NCI-H226 (cell line): Measurements from ENCODE around the gene C1orf226.

Experiments
- DNase-seq: peaks from one replicate; pipeline ENCODE4 v3.0.0-alpha.2; 2015

The C1orf226 gene

DNA sequence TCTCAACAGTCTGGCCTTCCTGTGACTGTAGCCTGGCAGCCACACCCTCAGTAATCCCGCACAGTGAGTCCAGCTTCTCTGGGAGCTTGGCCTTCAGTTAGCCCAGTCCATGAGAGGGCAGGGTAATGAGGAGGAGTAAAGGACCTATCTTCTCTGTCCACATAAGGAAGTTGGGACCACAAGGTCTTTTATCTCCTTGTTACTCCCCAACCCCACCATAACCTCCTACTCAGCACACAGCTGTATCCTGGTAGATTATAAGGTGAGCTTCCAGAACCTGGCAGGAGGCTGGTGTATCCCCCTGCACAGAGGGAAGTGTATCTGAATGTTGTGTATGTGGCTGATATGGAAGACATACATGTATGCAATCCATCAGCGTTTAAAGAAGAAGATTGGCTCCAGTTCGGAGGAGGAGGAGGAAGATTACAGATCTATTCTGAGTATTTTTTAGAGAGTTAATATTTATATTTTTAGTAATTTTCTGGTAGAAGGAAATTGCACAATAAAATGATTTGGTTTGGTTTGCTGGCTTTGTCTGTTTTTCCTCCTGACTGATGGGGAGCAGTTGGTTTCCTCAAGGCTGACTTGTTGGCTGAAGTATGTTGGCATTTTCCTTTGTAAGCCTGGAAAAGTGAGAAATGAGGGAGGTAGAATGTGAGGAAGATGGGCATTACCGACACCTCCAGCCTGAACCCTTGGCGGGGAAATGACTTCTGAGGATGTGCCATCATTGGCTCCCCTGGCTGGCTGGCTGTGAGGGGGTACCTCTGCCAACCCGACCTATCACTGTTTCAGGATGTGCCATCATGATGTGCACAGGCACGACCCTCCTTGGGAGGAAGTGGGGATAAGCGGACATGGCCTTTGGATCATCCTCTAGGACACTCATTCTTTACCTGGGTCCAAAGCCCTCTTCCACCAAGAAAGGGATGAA lies 5.0 kb downstream of the C1orf226 start:
- DNase-seq = no peak

DNA sequence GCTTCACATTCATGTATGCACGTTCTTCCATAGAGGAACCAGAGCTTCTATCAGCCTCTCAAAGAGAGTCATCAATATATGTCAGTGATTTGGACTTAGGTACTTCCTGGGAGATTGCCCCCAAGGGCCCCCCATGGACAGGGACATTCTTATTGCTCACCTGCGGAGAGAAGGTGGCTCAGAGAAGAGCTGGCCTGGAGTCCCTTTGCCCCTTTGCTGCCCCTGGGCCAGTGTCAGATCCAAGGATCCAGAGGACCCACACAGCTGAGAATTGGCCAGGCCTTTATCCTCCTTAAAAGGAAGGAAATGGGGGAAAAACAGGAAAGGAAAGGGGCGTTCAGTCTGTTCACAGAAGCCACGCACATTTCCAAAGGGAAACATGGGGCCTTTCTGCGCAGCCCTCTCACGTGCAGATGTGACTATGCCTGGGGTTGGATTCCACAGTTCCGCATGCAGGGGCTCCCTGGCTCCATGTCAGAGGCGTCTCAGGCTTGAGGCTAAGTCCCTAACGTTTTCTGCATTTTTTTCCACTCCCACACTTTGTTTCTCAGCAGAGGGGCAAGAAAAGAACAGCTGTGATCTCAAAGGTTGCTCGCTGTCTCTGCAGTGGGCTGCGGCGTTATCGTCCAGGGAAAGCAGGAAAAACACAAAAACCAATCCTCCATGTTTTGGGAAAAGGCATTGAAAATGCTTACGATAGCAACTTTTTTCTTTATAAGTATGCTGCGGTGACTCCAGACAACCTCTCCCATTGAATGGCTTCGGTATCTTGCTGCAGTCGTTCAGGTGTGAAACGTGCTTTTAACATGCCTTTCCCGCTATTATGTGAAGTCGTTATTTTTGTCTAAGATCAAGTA lies 5.9 kb downstream of the C1orf226 start:
- DNase-seq = no peak

DNA sequence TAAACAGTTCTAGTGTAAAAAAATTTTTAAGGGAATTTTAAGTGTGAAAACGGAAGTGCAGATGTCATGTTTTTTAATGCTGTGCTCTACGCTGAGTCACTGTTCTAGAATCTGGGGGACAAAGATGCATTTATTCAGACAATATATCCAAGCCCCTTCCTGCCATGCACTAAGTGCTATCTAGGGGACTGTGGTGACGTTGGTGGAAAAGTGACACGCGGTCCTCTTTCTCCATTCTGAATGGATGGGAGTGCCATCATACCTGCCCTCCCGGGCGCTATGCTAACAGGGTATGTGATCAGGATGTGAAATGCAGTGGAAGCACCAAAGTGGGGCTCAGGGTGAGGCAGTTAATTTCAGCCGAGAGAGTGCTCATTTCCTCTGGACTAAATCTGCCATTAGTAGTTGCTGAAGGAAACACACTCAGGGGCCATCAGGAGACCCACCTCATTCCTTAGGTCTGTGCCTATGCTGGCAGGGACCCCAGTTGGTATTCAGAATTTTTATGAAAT lies 6.6 kb downstream of the C1orf226 start:
- no peak for DNase-seq

DNA sequence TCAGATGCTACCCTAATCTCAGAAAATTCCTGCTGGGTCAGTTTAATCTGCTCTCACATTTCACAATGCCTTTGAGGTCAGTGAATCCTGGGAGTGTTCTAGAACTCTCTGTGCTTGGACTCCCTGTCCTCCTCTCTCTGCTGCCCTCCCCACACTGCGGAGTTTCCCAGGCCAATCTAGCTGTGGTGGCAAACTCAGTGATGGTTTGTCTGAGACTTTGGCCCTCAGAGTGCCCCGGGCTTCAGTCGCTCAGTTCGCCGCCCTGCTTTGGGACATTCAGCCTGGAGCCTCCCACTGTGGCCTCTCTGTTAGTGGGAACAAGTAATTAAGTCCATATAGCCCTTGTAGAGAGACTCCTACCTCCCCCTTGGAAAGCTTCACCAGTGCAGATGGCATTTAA lies 7.1 kb downstream of the C1orf226 start:
- DNase-seq = no peak

DNA sequence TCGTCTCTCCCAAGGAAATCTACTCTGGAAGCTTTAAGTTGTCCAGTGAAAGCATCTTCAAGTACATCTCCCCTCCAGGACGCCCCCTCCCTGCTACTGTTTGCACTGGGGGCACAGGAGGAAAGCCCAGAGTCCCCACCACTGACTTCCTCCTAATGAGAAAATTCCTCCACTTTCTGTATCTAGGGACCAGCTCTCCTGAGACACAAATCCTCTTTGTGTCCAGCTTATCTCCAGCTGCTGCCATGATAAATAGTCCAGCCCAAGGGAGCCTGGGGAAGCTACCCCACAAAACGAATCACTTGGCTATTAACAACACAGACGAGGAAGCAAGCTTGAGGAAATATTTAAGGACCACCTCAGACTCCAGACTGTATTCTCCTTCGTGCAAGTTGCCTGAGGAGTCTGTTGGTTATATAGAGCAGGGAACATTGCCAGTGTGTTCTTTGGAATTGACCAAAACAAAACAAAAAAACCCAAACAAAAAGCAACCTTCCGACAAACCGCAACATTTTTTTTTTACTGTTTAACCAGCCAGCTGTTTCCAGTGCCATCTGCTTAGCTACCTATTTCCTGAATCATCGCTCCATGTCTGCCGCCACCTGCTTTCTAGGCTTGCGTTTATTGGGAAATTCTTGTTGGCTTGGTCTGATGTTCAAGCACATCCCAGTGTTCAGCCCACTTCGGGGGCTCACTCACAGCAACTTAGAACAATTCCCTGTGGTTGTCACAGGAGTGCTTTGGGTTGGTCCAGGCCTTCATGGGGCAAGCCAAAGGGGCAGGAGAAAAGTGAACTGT lies 7.7 kb downstream of the C1orf226 start:
- DNase-seq = no peak

DNA sequence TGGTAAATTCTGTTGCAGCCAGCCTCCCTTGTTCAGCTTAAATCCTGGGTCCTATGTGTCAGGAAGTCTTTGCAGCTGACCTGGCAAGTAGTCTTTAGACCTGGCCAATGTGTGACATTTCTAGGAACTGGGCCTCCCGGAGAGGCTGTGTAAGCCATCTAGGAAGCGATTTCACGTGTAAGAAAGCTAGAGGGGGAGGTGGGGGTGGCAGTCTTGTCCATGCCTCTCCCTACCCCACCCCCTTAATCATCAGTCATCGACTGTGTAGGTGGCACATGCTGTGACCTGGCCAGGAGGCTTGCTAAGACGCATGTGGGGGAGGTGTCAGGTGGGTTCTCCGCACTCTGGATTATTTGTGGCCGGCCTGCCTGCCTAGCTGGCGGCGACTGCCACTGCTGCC lies 8.4 kb downstream of the C1orf226 start:
- DNase-seq = no peak

DNA sequence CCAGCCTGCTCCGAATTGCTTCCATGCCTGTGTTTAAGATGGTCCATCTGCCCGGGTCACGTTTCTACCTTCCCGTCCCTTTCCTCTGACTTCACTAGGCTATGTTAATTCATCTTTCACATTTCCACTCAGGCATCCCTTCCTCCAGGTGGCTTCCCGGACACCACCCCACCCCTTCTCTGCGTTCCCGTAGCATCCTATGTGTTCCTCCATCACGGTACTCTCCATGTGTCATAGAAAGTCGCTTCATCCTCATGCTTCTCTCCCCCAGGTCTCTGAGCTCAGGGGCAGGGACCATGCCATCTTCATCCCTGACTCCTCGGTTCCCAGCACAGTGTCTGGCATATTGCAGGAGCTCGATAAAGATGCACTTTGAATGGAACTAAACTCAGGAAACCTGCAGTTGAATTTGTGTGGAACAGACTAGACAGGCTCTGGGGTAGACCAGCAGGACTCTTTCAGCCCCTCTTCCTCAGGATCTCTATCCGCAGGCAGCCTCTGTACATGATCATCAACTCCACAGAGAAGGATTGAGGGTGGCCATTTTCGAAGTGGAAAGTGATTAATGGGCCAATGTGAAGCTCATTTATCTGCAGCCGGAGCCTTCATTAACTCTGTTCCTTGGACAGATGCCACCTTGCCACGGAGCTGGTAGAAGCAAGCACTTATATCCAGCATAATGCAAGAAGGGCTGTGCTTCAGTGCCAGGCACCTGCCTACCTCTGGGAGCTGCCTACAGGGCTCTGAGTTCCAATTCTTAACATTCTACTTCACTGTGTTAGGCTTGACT lies 9.1 kb downstream of the C1orf226 start:
- DNase-seq = no peak

DNA sequence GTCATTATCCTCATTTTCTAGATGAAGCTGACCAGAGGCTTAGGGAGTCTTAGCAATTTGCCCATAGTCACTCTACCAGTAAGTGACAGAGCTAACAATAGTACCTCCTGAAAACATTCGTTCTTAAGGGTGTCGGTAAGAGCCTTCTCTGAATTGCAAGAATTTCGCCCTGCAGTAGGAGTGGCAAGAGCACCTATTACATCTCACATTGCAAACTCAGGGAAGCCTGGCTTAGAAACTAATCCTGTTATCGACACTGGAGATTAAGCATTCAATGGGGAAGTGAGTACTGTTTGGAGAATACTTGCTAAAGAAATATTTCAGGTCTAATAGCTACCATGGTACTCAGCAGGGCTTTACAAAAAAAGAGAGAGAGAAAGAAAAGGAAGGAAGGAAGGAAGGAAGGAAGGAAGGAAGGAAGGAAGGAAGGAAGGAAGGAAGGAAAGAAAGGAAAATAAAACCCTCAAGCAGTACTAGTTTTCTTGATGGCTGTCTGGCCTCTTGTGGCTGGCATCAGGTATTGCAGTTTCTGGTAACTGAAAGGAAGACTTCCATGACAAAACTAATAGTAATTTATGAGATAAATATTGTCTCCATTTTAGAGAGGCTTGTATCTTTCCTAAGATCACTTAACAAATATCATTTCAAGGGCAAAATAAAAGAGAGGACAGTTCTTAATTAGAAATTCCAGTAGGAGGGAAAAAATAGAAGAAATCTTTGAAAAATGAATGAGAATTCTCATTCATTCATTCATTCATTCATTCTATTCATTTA lies 10.4 kb downstream of the C1orf226 start:
- DNase-seq = no peak

DNA sequence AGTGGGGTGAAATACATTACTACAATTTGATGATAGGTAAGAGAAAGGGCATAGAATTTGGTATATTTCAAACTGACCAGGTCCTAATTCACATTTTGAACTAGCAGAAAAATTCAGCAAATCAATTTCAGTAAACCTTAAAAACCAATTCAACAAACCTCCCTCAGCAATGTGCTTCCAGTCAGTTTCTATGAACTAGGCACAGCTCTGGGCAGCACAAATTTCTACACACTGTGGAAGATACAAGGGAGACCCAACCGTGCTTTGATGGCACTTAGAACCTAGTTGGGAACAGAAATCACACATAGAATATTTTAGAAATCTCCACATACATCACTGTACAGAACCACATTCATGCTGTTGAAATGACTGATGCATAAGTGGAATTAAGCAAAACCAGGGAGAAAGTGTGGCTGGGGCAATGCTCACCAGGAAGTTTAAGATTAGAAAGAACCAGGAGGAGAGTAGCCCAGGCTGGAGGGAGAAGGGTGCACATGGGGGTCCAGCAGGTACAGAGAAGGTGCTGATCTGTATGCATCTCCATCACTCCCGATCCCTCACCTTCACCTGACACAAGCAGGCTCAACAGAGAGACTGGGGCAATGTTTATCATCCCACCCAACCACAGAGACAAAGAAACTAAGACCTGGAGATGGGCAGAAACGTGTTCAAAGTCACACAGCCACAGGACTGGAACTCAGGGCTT lies 14.8 kb downstream of the C1orf226 start:
- no peak for DNase-seq

DNA sequence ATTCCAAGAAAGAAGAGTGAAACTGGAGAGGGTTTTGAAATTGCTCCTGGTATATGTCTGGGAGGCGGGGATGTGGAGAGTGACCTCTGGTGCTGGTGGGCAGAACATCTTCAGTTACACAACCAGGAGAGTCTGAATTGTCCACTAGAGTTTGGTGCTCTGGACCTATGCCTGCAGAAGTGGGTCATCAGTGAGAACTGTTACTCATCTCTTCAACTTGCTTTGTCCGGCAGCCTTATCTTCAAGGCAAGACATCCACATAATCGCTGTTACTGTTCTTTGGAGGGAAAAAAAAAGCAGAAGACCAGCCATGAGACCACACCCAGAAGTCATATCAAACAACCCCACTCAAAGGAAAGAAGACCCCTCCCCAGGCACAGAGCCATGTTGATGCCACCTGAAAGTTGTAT lies 15.5 kb downstream of the C1orf226 start:
- peak; percentile 37 for DNase-seq

DNA sequence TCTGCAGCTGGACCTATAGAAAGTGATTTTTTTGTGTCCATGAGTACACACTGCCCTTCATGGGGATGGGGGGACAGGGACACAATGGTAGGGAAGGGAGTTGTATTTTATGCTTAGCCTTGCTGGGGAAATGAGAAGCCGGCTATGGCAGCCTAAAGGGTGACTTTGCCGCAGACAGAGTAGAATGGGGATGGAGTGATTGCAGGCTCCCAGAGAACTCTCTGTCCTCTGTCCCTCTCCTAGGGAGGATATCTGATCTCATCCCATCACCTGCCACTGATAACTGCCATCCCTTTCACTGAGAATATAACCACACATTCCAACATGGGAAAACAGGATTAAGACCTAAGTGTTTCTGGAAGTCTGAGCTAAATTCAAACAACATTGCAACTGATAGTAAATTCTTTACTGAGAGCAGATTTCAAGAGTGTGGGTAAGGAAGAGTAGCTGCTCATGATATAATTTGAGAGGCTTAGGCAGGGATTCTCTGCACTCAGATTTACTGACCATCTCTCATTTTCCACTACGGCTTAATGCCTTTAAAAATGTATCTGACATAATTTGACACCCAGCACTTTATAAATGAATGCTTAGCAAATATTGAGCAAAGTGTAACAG lies 16.5 kb downstream of the C1orf226 start:
- DNase-seq = no peak

DNA sequence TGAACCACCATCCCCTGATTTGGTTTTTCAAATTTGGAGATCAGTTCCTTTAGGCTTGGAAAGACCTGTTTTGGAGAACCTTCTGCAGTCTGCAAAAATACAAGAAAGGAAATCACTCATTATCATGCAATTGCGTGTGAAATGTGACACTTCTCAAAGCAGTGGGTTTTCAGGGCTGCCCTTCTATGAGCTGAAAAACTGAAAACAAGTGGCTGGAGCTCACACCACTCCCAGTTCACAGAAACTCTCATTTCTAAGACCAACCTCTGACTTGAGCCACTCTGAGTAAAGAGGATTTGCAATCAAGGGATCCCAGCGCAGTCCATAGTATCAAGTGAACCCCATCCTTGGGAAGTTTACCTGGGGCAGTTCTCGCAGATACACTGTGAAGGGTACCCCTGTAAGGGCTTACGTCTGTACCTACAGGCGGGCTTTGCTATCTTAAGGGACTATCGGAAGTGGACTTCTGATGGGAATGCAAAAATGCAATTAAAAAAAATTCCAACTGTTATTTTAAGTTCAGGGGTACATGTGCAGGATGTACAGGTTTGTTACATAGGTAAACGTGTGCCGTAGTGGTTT lies 17.6 kb downstream of the C1orf226 start:
- no peak for DNase-seq

DNA sequence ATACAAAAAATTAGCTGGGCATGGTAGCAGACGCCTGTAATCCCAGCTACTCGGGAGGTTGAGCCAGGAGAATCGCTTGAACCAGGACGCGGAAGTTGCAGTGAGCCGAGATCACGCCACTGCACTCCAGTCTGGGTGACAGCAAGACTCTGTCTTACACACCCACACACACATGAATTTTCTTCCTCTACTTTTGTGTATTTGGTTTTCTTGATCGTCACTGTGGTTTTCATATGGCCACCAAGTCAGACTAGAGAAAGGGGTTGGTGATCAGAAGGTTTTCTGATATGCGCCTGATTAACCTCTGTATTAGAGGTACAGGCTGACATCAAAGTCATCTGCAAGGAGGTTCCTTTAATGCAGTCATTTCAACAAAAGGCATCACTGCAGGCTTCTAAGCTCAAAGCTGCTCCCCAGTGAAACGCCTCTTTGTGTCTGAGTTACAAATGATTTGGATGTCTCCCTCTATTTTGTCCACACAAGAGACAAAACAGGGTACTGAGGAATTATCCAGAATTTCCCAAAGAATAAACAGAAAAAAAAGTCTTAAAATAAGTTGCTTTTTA lies 19.3 kb downstream of the C1orf226 start:
- no peak for DNase-seq

DNA sequence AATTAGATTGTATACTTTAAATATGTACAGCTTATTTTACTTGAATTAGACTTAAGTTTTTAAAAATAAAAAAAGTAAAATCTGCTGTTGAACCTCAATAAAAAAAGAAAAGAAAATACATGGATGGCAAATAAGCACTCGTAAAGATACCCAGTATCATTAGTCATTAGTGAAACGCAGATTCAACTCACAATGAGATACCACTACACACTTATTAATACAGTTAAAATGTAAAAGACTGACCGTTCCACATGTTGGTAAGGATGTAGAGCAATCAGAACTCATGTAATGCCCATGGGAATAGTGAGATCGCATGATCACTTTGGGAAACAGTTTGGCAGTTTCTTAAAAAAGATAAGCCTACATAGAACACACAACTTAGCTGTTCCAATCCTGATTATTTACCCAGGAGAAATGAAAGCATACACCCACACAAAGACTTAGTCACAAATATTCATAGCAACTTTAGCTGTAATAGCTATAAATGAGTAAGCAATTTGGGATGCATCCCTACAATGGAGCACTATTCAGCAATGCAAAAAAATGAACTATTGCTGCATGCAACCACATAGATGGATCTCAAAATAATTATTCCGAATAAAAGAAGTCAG lies 23.1 kb downstream of the C1orf226 start:
- peak; percentile 52 for DNase-seq

DNA sequence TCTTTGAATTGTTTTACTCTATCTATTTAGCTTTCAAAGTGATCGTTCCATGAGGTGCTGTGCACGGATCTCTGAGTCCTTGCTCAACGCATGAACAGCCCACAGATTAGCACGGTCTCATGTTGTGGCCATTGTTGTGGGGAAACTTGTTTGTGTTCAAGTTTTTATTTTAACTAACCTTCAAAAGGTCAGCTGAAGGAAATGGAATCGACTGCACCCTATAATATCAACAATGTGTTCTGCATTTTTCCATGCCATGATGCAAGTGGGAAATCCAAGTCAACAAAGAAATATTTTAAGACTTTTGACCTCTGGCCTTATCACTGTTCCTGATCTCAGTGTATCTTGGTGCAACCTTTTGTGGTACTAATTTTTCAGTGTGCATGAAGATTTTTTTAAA lies 24.3 kb downstream of the C1orf226 start:
- DNase-seq = no peak

DNA sequence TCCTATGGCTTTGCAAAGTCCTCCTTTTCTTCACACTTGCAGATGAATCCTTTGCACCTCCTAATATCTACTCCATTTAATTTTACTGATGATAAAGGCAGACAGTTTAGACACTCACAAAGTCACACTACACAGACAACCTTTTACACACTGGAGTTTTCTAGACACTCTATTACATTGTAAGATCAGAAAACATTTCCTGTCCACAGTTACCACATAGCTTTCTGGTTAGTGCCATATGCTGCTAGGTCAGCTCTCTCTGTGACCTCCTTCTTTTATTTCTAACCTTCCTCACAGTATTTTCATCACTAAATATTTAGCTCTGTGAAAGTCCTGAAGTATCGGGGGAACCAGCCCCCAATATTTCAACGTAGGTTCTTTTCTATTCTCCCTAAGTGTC lies 25.3 kb downstream of the C1orf226 start:
- no peak for DNase-seq

DNA sequence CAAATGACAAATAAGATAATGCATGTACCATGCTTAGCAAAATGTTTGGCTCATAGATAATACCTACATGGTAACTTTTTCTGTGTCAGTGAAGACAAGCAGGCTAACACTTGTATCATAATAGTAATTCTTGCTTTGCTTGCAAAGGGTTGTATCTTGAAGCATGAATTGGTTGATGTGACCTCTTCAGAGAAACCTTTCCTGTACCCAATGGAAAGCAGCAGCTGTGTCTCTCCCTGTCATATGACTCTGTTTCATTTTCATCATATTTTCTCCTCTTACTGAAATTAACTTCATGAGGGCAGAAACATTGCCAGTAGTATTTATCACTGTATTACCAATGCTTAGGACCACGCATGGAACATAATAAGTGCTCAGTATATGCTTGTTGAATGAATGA lies 26.0 kb downstream of the C1orf226 start:
- no peak for DNase-seq

DNA sequence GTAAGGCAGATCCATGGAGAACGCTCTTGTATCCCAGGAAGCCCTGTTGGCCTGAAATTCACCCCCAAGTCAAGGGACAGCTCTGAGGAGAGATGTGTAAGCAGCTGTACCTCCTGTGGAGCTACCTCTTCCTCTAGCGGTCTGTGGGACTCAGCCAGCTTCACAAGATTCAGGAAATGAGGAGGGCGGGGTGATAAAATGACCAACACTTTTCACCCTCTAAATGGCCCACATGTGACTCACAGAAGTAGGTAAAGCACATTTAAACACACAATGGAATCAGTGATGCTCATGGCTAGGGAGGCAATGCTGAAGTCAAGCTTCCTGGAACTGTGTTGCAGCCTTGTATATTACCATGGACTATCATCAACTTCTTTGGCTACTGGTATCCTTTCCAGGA lies 30.5 kb downstream of the C1orf226 start, which contains the start of gene SH2D1B:
Gene SH2D1B (minus strand): TSS at position 135 of the 400 bp plus-strand sequence. CDS start 120 bp downstream, at position 15.
- DNase-seq = peak; percentile 39

DNA sequence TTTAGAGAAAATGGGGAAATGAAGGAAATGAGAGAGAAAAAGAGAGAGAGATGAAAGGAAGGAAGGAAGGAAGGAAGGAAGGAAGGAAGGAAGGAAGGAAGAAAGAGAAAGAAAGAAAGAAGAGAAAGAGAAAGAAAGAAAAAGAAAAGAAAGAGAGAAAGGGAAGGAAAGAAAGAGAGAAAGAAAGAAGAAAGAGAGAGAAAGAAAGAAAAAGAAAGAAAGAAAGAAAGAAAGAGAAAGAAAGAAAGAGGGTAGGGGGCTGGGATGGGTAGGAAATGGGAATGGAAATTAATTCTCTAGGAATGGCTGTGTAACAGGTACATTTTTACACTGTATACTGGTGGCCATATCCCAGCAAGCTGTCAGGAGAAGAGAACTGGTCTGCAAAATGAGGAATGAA lies 34.7 kb downstream of the C1orf226 start:
- no peak for DNase-seq
